H1 (cell line): ENCODE results near the gene PCDHGB7. TPM values are rescaled to one million over a fixed set of nuclear protein-coding genes. Genes with fewer than 3 reads are reported as not detected.

Experiments used
- CTCF ChIA-PET: fragments of 300-600 bp; sonication (Branson Sonifier 250); formaldehyde crosslinking; loops from one replicate; lab custom pipeline; 2021; ENCODE audit not compliant: partially characterized antibody; lab: Charles Lee
- POLR2A ChIA-PET: fragments of 300-600 bp; sonication (Branson Sonifier 250); formaldehyde crosslinking; loops from one replicate; lab custom pipeline; 2021; ENCODE audit warnings: inconsistent platforms; ENCODE audit not compliant: partially characterized antibody; lab: Charles Lee
- DNase-seq, 2 experiments: peaks; one replicate each; pipeline versions ENCODE4 v3.0.0 to v3.0.0-alpha.2; 2010 to 2022; ENCODE audit warnings: low spot score in 2 of 2, low read depth in 1 of 2, mixed read lengths in 1 of 2
- FAIRE-seq: peaks from 2 replicates; lab custom pipeline; 2011; peaks lifted over from hg19 to GRCh38; lab: Jason Lieb, UNC
- H2AFZ ChIP-seq: 2 replicates; pipeline ENCODE4 v1.8.1; 2012; ENCODE audit warnings: low read length, inconsistent platforms
- H2AK5ac ChIP-seq: 2 replicates; pipeline ENCODE4 v1.6.1; 2013; ENCODE audit warnings: low read depth, low read length
- H2BK120ac ChIP-seq: replicated peaks from 2 replicates; pipeline ENCODE3; 2013; ENCODE audit warnings: low read depth, low read length, inconsistent platforms
- H2BK12ac ChIP-seq: 2 replicates; pipeline ENCODE4 v1.6.1; 2013; ENCODE audit warnings: low read depth, low read length
- H2BK15ac ChIP-seq: 2 replicates; pipeline ENCODE4 v1.6.1; 2013; ENCODE audit warnings: low read length
- H2BK20ac ChIP-seq: 2 replicates; pipeline ENCODE4 v1.6.1; 2013; ENCODE audit warnings: low read length
- H2BK5ac ChIP-seq: 2 replicates; pipeline ENCODE4 v1.6.1; 2013; ENCODE audit warnings: low read depth, low read length
- H3K14ac ChIP-seq: 2 replicates; pipeline ENCODE4 v1.6.1; 2013; ENCODE audit warnings: inconsistent platforms; ENCODE audit not compliant: insufficient read length
- H3K18ac ChIP-seq: 2 replicates; pipeline ENCODE4 v1.6.1; 2013; ENCODE audit warnings: low read length; ENCODE audit errors: extremely low read depth
- H3K23ac ChIP-seq: 2 replicates; pipeline ENCODE4 v1.6.1; 2013; ENCODE audit warnings: inconsistent platforms; ENCODE audit not compliant: insufficient read length
- H3K23me2 ChIP-seq: 2 replicates; pipeline ENCODE4 v1.6.1; 2013; ENCODE audit warnings: low read depth, low read length
- H3K27ac ChIP-seq: 2 replicates; pipeline ENCODE4 v1.6.1; 2011; ENCODE audit warnings: low read depth, low read length, inconsistent platforms
- H3K27me3 ChIP-seq, 4 experiments: replicated peaks in 1 of 4; 1 replicate in 1 of 4; 2 replicates in 3 of 4; pipeline versions ENCODE4 v1.6.1 to v1.8.1; 2011 to 2013; ENCODE audit warnings: low read length in 3 of 4, mild to moderate bottlenecking in 3 of 4, inconsistent platforms in 2 of 4, mixed read lengths in 2 of 4, moderate library complexity in 1 of 4; ENCODE audit not compliant: control insufficient read depth in 3 of 4, insufficient read depth in 3 of 4; ENCODE audit errors: extremely low read depth in 1 of 4
- H3K36me3 ChIP-seq, 4 experiments: 2 replicates each; pipeline versions ENCODE4 v1.6.1 to v1.8.1; 2011 to 2013; ENCODE audit warnings: mild to moderate bottlenecking in 4 of 4, low read length in 3 of 4, moderate library complexity in 2 of 4, control low read depth in 1 of 4, inconsistent platforms in 1 of 4; ENCODE audit not compliant: insufficient read depth in 4 of 4, control insufficient read depth in 2 of 4
- H3K4ac ChIP-seq: replicated peaks from 2 replicates; pipeline ENCODE3; 2013; ENCODE audit warnings: low read length, low read depth, mixed read lengths, inconsistent platforms; ENCODE audit not compliant: insufficient read length
- H3K4me1 ChIP-seq, 4 experiments: replicated peaks in 1 of 4; 1 replicate in 1 of 4; 2 replicates in 3 of 4; pipeline versions ENCODE4 v1.6.1 to v1.8.1; 2011 to 2013; ENCODE audit warnings: low read length in 3 of 4, inconsistent platforms in 2 of 4, mixed read lengths in 1 of 4; ENCODE audit not compliant: insufficient read depth in 4 of 4, control insufficient read depth in 3 of 4
- H3K4me2 ChIP-seq, 2 experiments: 2 replicates each; pipeline versions ENCODE4 v1.6.1 to v1.8.1; 2011 to 2013; ENCODE audit warnings: low read depth in 2 of 2, low read length in 2 of 2, control low read depth in 1 of 2, inconsistent platforms in 1 of 2, mild to moderate bottlenecking in 1 of 2; ENCODE audit not compliant: insufficient read depth in 1 of 2
- H3K4me3 ChIP-seq, 4 experiments: fragments of 200-600, 300-600 bp in 1 of 4; sonication (generic), shearing (Covaris generic), sonication (Bioruptor Twin) in 1 of 4; 2 replicates each; pipeline versions ENCODE4 v1.5.1 to v1.8.1; 2011 to 2016; ENCODE audit warnings: low read length in 4 of 4, low read depth in 3 of 4, control low read depth in 2 of 4, inconsistent platforms in 2 of 4, mild to moderate bottlenecking in 2 of 4, mixed read lengths in 1 of 4, moderate library complexity in 1 of 4; ENCODE audit not compliant: insufficient read depth in 2 of 4; ENCODE audit errors: extremely low read depth in 1 of 4
- H3K56ac ChIP-seq: replicated peaks from 2 replicates; pipeline ENCODE3; 2013; ENCODE audit warnings: low read depth, mild to moderate bottlenecking, mixed read lengths, low read length, inconsistent platforms; ENCODE audit not compliant: insufficient read length
- H3K79me1 ChIP-seq: 2 replicates; pipeline ENCODE4 v1.6.1; 2013; ENCODE audit warnings: low read depth, low read length, control low read depth
- H3K79me2 ChIP-seq, 2 experiments: 2 replicates each; pipeline versions ENCODE4 v1.6.1 to v1.8.1; 2012 to 2013; ENCODE audit warnings: low read length in 2 of 2, mild to moderate bottlenecking in 2 of 2, inconsistent platforms in 1 of 2; ENCODE audit not compliant: insufficient read depth in 2 of 2, control insufficient read depth in 1 of 2
- H3K9ac ChIP-seq, 4 experiments: replicated peaks in 1 of 4; 1 replicate in 1 of 4; 2 replicates in 3 of 4; pipeline versions ENCODE4 v1.6.1 to v1.8.1; 2011 to 2013; ENCODE audit warnings: low read depth in 3 of 4, low read length in 3 of 4, control low read depth in 2 of 4, mild to moderate bottlenecking in 2 of 4, moderate library complexity in 2 of 4, inconsistent platforms in 1 of 4; ENCODE audit errors: extremely low read depth in 1 of 4
- H3K9me3 ChIP-seq, 2 experiments: 2 replicates each; pipeline versions ENCODE4 v1.6.1 to v1.8.1; 2012 to 2013; ENCODE audit warnings: mild to moderate bottlenecking in 2 of 2, moderate library complexity in 2 of 2, control low read depth in 1 of 2, inconsistent platforms in 1 of 2, low read depth in 1 of 2, low read length in 1 of 2, mixed read lengths in 1 of 2; ENCODE audit not compliant: insufficient read depth in 2 of 2
- H4K20me1 ChIP-seq, 2 experiments: replicated peaks in 1 of 2; 2 replicates each; pipeline versions ENCODE3 to v1.8.1; 2011 to 2013; ENCODE audit warnings: inconsistent platforms in 2 of 2, low read length in 2 of 2, mild to moderate bottlenecking in 1 of 2; ENCODE audit not compliant: insufficient read depth in 2 of 2, control insufficient read depth in 1 of 2
- H4K5ac ChIP-seq: 2 replicates; pipeline ENCODE4 v1.6.1; 2013; ENCODE audit warnings: low read length, low read depth, mixed read lengths, inconsistent platforms; ENCODE audit not compliant: insufficient read length
- H4K8ac ChIP-seq: 2 replicates; pipeline ENCODE4 v1.8.0; 2013; ENCODE audit warnings: mild to moderate bottlenecking, moderate library complexity, low read length, inconsistent platforms; ENCODE audit not compliant: insufficient read depth; ENCODE audit errors: extremely low read depth
- H4K91ac ChIP-seq: replicated peaks from 2 replicates; pipeline ENCODE3; 2013; ENCODE audit warnings: low read length, mixed read lengths, inconsistent platforms; ENCODE audit not compliant: insufficient read length
- CHD2 ChIP-seq: IDR thresholded peaks from 2 replicates; pipeline ENCODE4 v1.6.1; 2012; ENCODE audit warnings: low read length, improper control_type of control experiment
- CTCF ChIP-seq, 3 experiments: IDR thresholded peaks; 1 replicate in 2 of 3; 2 replicates in 1 of 3; pipeline versions ENCODE4 v1.5.1 to v1.6.1; 2011; ENCODE audit warnings: low read length in 3 of 3, mild to moderate bottlenecking in 3 of 3, inconsistent platforms in 2 of 3, low read depth in 1 of 3, moderate library complexity in 1 of 3; ENCODE audit not compliant: insufficient read depth in 1 of 3; ENCODE audit errors: control extremely low read depth in 1 of 3
- E2F6 ChIP-seq: IDR thresholded peaks from 2 replicates; pipeline ENCODE4 v1.6.1; 2012; ENCODE audit warnings: inconsistent platforms
- EGR1 ChIP-seq: IDR thresholded peaks from 2 replicates; pipeline ENCODE4 v1.6.1; 2011; ENCODE audit warnings: low read depth, low read length, borderline replicate concordance
- PHF8 ChIP-seq: fragments of 200-600 bp; sonication (generic); conservative IDR thresholded peaks from 2 replicates; pipeline ENCODE4 v1.7.1; 2012; ENCODE audit warnings: low read depth, mild to moderate bottlenecking, inconsistent platforms, low read length, moderate library complexity
- POLR2A ChIP-seq, 2 experiments: IDR thresholded peaks; 1 replicate in 1 of 2; 2 replicates in 1 of 2; pipeline ENCODE4 v1.6.1; 2011; ENCODE audit warnings: low read depth in 2 of 2, low read length in 2 of 2, mild to moderate bottlenecking in 2 of 2; ENCODE audit errors: control extremely low read depth in 1 of 2
- RAD21 ChIP-seq, 2 experiments: IDR thresholded peaks in 1 of 2; conservative IDR thresholded peaks in 1 of 2; 2 replicates each; pipeline ENCODE4 v1.6.1; 2011; ENCODE audit warnings: low read depth in 2 of 2, low read length in 2 of 2, improper control_type of control experiment in 1 of 2, inconsistent platforms in 1 of 2, mild to moderate bottlenecking in 1 of 2, moderate library complexity in 1 of 2
- RNF2 ChIP-seq: fragments of 200-900, 300-1000 bp; sonication (generic); IDR thresholded peaks from 2 replicates; pipeline ENCODE4 v1.7.1; 2016; ENCODE audit warnings: borderline replicate concordance, low read depth, mild to moderate bottlenecking, antibody characterized with exemption, low read length; ENCODE audit not compliant: poor library complexity, severe bottlenecking; ENCODE audit errors: missing control alignments
- YY1 ChIP-seq: IDR thresholded peaks from 2 replicates; pipeline ENCODE4 v1.6.1; 2011; ENCODE audit warnings: low read depth, mild to moderate bottlenecking, low read length
- WGBS, 2 experiments: shearing (Covaris generic) in 1 of 2; methylation state at CpG; one replicate each; pipeline versions ENCODE4 v1.1.6 to v1.1.7; 2013 to 2015; ENCODE audit warnings: low lambda C conversion rate in 2 of 2, mixed read lengths in 2 of 2, inconsistent platforms in 1 of 2, low coverage in 1 of 2, missing lambda C conversion rate in 1 of 2; ENCODE audit not compliant: insufficient replicate concordance in 2 of 2, insufficient coverage in 1 of 2, insufficient read length in 1 of 2; ENCODE audit errors: extremely low coverage in 1 of 2, missing lambda C conversion rate in 1 of 2; 5-methylcytosine and 5-hydroxymethylcytosine counted together
- polyA plus RNA-seq, 7 experiments: library from polyadenylated mRNA; depleted of rRNA in 3 of 7; stranded (reverse) in 5 of 7; unstranded in 2 of 7; fragments of >200 nt in 5 of 7; fragments of 200-250 nt in 2 of 7; gene quantifications; 1 replicate in 5 of 7; 2 replicates in 1 of 7; 4 replicates in 1 of 7; pipeline versions ENCODE4 v1.2.1 to v1.2.3, GENCODE V29; 2011 to 2013; ENCODE audit warnings: missing spikeins in 2 of 7, mixed read lengths in 2 of 7
- total RNA-seq: library from RNA; stranded (reverse); fragmentation: NEBNext Ultra II Directional; extraction: Animal tissue kit (Norgen Biotek cat#: 25700); gene quantifications from 2 replicates; pipeline ENCODE4 v1.2.1, GENCODE V29; 2021
- TF ChIP-seq, protein P1 (sequence below): IDR thresholded peaks from 2 replicates; pipeline ENCODE4 v1.6.1; 2011; ENCODE audit warnings: low read depth, mild to moderate bottlenecking, low read length; ENCODE audit not compliant: insufficient read depth

Gene PCDHGB7
- total and polyA plus RNA-seq, 2 of the 8 experiments (the other 6 are each of a cell fraction or from before 2014, with no cell fraction given): 4.1 to 9.5 TPM

DNA sequence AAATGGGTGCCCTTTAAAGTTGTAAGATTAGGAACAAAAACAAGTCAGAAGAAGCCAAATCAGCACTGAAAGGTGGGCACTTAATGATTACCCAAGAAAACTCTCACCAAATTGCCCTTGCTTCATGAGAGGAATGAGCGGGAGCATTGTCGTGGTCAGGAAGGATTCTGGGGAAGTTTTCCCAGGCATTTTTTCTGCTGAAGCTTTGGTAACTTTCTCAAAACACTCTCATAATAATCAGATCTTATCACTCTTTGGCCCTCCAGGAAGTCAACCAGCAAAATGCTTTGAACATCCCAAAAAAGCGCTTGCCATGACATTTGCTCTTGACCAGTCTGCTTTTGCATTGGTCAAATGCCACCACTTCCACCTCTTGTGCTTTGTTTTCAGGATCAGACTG lies 47.9 kb downstream of the PCDHGB7 start:
- no peak overlapping the region for H3K4me2 ChIP-seq
- H3K9ac ChIP-seq: no peak overlapping the region
- no peaks in the 10 kb centered on the region for H3K23me2 ChIP-seq
- H3K18ac ChIP-seq: no peak overlapping the region
- H4K20me1 ChIP-seq: no peaks in the 10 kb centered on the region
- H3K4ac ChIP-seq: no peak overlapping the region
- H3K36me3 ChIP-seq: no peaks in the 10 kb centered on the region
- H2BK120ac ChIP-seq: no peak overlapping the region
- no peaks in the 10 kb centered on the region for H3K4me1 ChIP-seq
- no peak overlapping the region for H2BK5ac ChIP-seq
- no peak overlapping the region for H3K56ac ChIP-seq
- no peak for FAIRE-seq
- H3K79me2 ChIP-seq: no peaks in the 10 kb centered on the region
- 90% methylated on average over 3 of the region's 3 CpGs; no CpG with 5 or more reads in 1 of the 2 experiments for WGBS, 2 experiments
- H4K5ac ChIP-seq: no peak overlapping the region
- no peak overlapping the region for H3K14ac ChIP-seq
- H2AFZ ChIP-seq: no peak overlapping the region
- no peak overlapping the region for H2BK20ac ChIP-seq
- no peak overlapping the region for H4K91ac ChIP-seq
- TF ChIP-seq RAD21 (IDR thresholded peaks at IDR 0.05 in 1 of 2, conservative IDR thresholded peaks at IDR 0.05 in 1 of 2; ENCODE audit: low read depth in 2 of 2, low read length in 2 of 2) (no peak), YY1 (no peak), POLR2A (IDR thresholded peaks at IDR 0.05; ENCODE audit: control extremely low read depth in 1 of 2, low read depth in 2 of 2, low read length in 2 of 2) (no peak), E2F6 (no peak), RNF2 (no peak), PHF8 (no peak), EGR1 (no peak), CTCF (IDR thresholded peaks at IDR 0.05; ENCODE audit: control extremely low read depth in 1 of 3, insufficient read depth in 1 of 3, low read depth in 1 of 3, low read length in 3 of 3) (no peak), CHD2 (no peak)
- TF ChIP-seq, protein P1, sequence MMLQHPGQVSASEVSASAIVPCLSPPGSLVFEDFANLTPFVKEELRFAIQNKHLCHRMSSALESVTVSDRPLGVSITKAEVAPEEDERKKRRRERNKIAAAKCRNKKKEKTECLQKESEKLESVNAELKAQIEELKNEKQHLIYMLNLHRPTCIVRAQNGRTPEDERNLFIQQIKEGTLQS: no peak
- H2BK15ac ChIP-seq: no peak overlapping the region
- no peaks in the 10 kb centered on the region for H3K27me3 ChIP-seq
- H3K4me3 ChIP-seq: no peak overlapping the region
- no peak overlapping the region for H4K8ac ChIP-seq
- H3K79me1 ChIP-seq: no peaks in the 10 kb centered on the region
- POLR2A ChIA-PET: interaction anchor here (0.7 kb wide), 1 partner anchor 13 kb away, joined by 3 read pairs; no protein-coding TSS in a partner anchor
- H2AK5ac ChIP-seq: no peak overlapping the region
- no peak overlapping the region for H2BK12ac ChIP-seq
- CTCF ChIA-PET: interaction anchor here (0.8 to 4.5 kb wide), 5 partner anchors 13 to 59 kb away, joined by 4 to 31 read pairs (median 6); partner anchors contain the start of gene PCDHGA10
- H3K9me3 ChIP-seq: no peaks in the 10 kb centered on the region
- H3K23ac ChIP-seq: no peak overlapping the region
- no peak overlapping the region for H3K27ac ChIP-seq
- DNase-seq: no peak
